Measurements from ENCODE around the gene SLFN12L.

DNA sequence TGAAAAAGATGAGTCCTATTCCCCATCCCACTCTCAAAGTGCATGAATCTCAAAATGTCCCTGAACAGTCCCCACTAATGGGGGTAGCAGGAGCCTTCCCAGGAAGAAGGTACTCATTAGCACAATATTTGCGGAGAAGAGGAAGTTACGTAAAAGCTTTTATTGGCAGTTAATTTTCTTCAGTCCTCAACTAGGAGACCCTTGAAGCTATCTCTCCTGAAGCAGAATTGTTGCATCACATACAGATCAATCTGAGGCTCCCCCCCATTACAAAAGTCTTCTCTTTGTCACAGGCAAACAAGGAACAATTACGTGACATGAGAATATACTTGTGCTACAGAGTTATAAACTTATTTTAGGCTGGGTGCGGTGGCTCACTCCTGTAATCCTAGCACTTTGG is 14.2 kb downstream of the SLFN12L start:
- TF ChIP-seq, protein P1, sequence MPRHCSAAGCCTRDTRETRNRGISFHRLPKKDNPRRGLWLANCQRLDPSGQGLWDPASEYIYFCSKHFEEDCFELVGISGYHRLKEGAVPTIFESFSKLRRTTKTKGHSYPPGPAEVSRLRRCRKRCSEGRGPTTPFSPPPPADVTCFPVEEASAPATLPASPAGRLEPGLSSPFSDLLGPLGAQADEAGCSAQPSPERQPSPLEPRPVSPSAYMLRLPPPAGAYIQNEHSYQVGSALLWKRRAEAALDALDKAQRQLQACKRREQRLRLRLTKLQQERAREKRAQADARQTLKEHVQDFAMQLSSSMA (CRISPR knock-in tag; IDR thresholded peaks at IDR 0.05) = no peak
- TF ChIP-seq, protein P2, sequence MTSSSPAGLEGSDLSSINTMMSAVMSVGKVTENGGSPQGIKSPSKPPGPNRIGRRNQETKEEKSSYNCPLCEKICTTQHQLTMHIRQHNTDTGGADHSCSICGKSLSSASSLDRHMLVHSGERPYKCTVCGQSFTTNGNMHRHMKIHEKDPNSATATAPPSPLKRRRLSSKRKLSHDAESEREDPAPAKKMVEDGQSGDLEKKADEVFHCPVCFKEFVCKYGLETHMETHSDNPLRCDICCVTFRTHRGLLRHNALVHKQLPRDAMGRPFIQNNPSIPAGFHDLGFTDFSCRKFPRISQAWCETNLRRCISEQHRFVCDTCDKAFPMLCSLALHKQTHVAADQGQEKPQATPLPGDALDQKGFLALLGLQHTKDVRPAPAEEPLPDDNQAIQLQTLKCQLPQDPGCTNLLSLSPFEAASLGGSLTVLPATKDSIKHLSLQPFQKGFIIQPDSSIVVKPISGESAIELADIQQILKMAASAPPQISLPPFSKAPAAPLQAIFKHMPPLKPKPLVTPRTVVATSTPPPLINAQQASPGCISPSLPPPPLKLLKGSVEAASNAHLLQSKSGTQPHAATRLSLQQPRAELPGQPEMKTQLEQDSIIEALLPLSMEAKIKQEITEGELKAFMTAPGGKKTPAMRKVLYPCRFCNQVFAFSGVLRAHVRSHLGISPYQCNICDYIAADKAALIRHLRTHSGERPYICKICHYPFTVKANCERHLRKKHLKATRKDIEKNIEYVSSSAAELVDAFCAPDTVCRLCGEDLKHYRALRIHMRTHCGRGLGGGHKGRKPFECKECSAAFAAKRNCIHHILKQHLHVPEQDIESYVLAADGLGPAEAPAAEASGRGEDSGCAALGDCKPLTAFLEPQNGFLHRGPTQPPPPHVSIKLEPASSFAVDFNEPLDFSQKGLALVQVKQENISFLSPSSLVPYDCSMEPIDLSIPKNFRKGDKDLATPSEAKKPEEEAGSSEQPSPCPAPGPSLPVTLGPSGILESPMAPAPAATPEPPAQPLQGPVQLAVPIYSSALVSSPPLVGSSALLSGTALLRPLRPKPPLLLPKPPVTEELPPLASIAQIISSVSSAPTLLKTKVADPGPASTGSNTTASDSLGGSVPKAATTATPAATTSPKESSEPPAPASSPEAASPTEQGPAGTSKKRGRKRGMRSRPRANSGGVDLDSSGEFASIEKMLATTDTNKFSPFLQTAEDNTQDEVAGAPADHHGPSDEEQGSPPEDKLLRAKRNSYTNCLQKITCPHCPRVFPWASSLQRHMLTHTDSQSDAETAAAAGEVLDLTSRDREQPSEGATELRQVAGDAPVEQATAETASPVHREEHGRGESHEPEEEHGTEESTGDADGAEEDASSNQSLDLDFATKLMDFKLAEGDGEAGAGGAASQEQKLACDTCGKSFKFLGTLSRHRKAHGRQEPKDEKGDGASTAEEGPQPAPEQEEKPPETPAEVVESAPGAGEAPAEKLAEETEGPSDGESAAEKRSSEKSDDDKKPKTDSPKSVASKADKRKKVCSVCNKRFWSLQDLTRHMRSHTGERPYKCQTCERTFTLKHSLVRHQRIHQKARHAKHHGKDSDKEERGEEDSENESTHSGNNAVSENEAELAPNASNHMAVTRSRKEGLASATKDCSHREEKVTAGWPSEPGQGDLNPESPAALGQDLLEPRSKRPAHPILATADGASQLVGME (CRISPR knock-in tag; IDR thresholded peaks at IDR 0.05) = no peak
- no peak for TF ChIP-seq ZNF140 (CRISPR knock-in tag; IDR thresholded peaks at IDR 0.05)
- TF ChIP-seq, protein P3, sequence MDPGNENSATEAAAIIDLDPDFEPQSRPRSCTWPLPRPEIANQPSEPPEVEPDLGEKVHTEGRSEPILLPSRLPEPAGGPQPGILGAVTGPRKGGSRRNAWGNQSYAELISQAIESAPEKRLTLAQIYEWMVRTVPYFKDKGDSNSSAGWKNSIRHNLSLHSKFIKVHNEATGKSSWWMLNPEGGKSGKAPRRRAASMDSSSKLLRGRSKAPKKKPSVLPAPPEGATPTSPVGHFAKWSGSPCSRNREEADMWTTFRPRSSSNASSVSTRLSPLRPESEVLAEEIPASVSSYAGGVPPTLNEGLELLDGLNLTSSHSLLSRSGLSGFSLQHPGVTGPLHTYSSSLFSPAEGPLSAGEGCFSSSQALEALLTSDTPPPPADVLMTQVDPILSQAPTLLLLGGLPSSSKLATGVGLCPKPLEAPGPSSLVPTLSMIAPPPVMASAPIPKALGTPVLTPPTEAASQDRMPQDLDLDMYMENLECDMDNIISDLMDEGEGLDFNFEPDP (CRISPR knock-in tag; IDR thresholded peaks at IDR 0.05) = no peak
- TF ChIP-seq NRF1 (conservative IDR thresholded peaks at IDR 0.05 in 1 of 2, IDR thresholded peaks at IDR 0.05 in 1 of 2) = no peak
- no peak for TF ChIP-seq ZNF274 (IDR thresholded peaks at IDR 0.05; ENCODE audit: borderline replicate concordance, low read depth, low read length)
- TF ChIP-seq SRSF9 (IDR thresholded peaks at IDR 0.05; ENCODE audit: borderline replicate concordance, low read depth, low read length) = no peak

Data from K562 (cell line).